Natural killer cell (primary cell): ENCODE results near the gene CDH2. TPM values are rescaled to one million over a fixed set of nuclear protein-coding genes. Genes with fewer than 3 reads are reported as not detected.

Experiments used
- ATAC-seq, 3 donors: fragments of 150-1000 bp in 2 of 3; fragments of 200-7000 bp in 1 of 3; cut with Tn5 transposase; 1 replicate in 1 of 3; 2 replicates in 2 of 3; pipeline ENCODE4 v1.10.0; 2021; ENCODE audit warnings: mild to moderate bottlenecking in 2 of 3, moderate library complexity in 2 of 3
- DNase-seq, 2 donors: peaks; one replicate each; pipeline versions ENCODE4 v3.0.0 to v3.0.0-alpha.2; 2013 to 2021; ENCODE audit warnings: mixed read lengths in 1 of 2
- H3K27ac ChIP-seq: one replicate; pipeline ENCODE4 v1.5.1; 2013; ENCODE audit warnings: mild to moderate bottlenecking, low read length
- H3K27me3 ChIP-seq: one replicate; pipeline ENCODE4 v1.6.1; 2013; ENCODE audit warnings: low read length; ENCODE audit not compliant: control insufficient read depth, insufficient read depth
- H3K36me3 ChIP-seq: one replicate; pipeline ENCODE4 v1.6.1; 2013; ENCODE audit warnings: low read length; ENCODE audit not compliant: control insufficient read depth, insufficient read depth
- H3K4me1 ChIP-seq: one replicate; pipeline ENCODE4 v1.6.1; 2013; ENCODE audit warnings: low read length; ENCODE audit not compliant: control insufficient read depth, insufficient read depth
- H3K4me3 ChIP-seq: one replicate; pipeline ENCODE4 v1.5.1; 2013; ENCODE audit warnings: low read length
- H3K9me3 ChIP-seq: one replicate; pipeline ENCODE4 v1.6.1; 2013; ENCODE audit warnings: low read length; ENCODE audit not compliant: control insufficient read depth, insufficient read depth
- H3K27ac Mint-ChIP-seq, 2 donors: one replicate each; pipeline ENCODE4 v1.8.0; 2022; ENCODE audit warnings: mild to moderate bottlenecking in 2 of 2, mixed read lengths in 2 of 2, moderate library complexity in 1 of 2
- H3K27me3 Mint-ChIP-seq, 2 donors: one replicate each; pipeline ENCODE4 v1.8.0; 2022; ENCODE audit warnings: low read depth in 2 of 2, mixed read lengths in 2 of 2
- H3K36me3 Mint-ChIP-seq: one replicate; pipeline ENCODE4 v1.8.0; 2022; ENCODE audit warnings: mixed read lengths
- H3K4me1 Mint-ChIP-seq, 2 donors: one replicate each; pipeline ENCODE4 v1.8.0; 2022; ENCODE audit warnings: mixed read lengths in 2 of 2
- H3K4me3 Mint-ChIP-seq: one replicate; pipeline ENCODE4 v1.8.0; 2022; ENCODE audit warnings: mild to moderate bottlenecking, moderate library complexity, mixed read lengths
- H3K9me3 Mint-ChIP-seq, 2 donors: one replicate each; pipeline ENCODE4 v1.8.0; 2022; ENCODE audit warnings: mixed read lengths in 2 of 2
- WGBS: methylation state at CpG from one replicate; pipeline ENCODE4 v1.1.7; 2013; ENCODE audit warnings: missing lambda C conversion rate; ENCODE audit not compliant: insufficient coverage; 5-methylcytosine and 5-hydroxymethylcytosine counted together
- intact Hi-C: fragments of 100-400 bp; cut with micrococcal nuclease; formaldehyde crosslinking; loops from one replicate; pipeline ENCODE4 v1.14.2; 2022
- total RNA-seq, 4 donors: library from RNA; stranded (reverse); fragments of 120-200 nt in 1 of 4; gene quantifications; one replicate each; pipeline versions ENCODE4 v1.2.3 to v1.2.4, GENCODE V29; 2013 to 2022
- TF ChIP-seq, protein P1 (sequence below): fragments of 200-600 bp; IDR thresholded peaks from one replicate; pipeline ENCODE4 v1.8.0; 2022; ENCODE audit warnings: antibody characterized with exemption

Gene CDH2
- total RNA-seq, 3 donors from 2014 or later (not counting 1 experiment from before 2014, with no cell fraction given), result 0.09 to 0.35 (median 0.26) TPM

DNA sequence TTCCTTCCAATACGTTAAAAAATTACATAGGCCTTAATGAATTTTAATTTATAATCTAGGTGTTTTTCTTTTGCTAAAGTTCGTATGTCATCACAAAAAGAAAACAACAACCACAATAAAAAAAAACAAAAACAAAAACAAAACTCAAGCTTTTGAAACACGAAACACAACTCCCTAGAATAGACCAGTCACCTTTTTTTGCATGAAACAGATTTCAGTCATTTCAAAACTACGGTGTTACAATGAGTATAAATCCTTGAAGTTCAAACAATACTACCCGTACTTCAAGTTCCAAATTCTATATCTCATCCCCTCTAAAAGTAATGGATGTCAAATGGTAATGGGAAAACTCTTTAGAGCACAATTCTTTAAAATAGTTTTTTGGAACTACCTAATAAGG lies 142.4 kb downstream of the CDH2 start:
- Mint-ChIP-seq H3K36me3 (no peaks in the 10 kb centered on the region), H3K27me3 (no peaks in the 10 kb centered on the region), H3K4me3 (no peak overlapping the region), H3K27ac (no peak overlapping the region), H3K4me1 (no peaks in the 10 kb centered on the region), H3K9me3 (peaks cover 7% of the 10 kb centered on the region in 2 donors)
- Histone ChIP-seq H3K36me3 (no peaks in the 10 kb centered on the region), H3K4me1 (no peaks in the 10 kb centered on the region), H3K9me3 (no peaks in the 10 kb centered on the region), H3K27ac (no peak overlapping the region), H3K4me3 (no peak overlapping the region), H3K27me3 (no peaks in the 10 kb centered on the region)
- DNase-seq (no peak), ATAC-seq (no peak)
- WGBS, result 74% methylated on average over 3 of the region's 5 CpGs
- TF ChIP-seq, protein P1, sequence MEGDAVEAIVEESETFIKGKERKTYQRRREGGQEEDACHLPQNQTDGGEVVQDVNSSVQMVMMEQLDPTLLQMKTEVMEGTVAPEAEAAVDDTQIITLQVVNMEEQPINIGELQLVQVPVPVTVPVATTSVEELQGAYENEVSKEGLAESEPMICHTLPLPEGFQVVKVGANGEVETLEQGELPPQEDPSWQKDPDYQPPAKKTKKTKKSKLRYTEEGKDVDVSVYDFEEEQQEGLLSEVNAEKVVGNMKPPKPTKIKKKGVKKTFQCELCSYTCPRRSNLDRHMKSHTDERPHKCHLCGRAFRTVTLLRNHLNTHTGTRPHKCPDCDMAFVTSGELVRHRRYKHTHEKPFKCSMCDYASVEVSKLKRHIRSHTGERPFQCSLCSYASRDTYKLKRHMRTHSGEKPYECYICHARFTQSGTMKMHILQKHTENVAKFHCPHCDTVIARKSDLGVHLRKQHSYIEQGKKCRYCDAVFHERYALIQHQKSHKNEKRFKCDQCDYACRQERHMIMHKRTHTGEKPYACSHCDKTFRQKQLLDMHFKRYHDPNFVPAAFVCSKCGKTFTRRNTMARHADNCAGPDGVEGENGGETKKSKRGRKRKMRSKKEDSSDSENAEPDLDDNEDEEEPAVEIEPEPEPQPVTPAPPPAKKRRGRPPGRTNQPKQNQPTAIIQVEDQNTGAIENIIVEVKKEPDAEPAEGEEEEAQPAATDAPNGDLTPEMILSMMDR, result no peak
- intact Hi-C loops, result no loop called here

DNA sequence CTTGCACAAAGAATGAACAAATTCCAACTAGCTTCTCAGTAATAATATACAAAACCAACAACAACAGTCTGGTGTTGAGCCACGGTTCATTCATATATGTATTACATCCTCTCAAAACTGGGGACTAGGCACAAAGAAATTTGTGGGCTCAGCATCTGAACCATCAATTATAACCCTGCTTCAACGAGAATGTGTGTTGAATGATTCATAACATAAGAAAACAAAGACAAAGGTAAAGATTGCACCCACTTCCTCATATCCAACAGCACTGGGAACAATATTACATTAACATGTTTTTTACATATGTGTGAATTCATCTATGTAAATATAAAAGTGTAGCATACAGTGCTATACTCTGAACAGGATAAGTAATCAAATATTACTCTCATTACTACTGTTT lies 144.8 kb downstream of the CDH2 start:
- no peaks in the 10 kb centered on the region for H3K36me3 Mint-ChIP-seq
- DNase-seq, result no peak
- H3K27me3 Mint-ChIP-seq, result no peaks in the 10 kb centered on the region
- intact Hi-C loops, result no loop called here
- no peaks in the 10 kb centered on the region for H3K4me1 ChIP-seq
- no peak overlapping the region for H3K4me3 ChIP-seq
- no peak overlapping the region for H3K27ac Mint-ChIP-seq
- H3K9me3 Mint-ChIP-seq, result peaks cover 4 to 7% of the 10 kb centered on the region in 2 donors
- H3K27me3 ChIP-seq, result no peaks in the 10 kb centered on the region
- H3K27ac ChIP-seq, result no peak overlapping the region
- H3K36me3 ChIP-seq, result no peaks in the 10 kb centered on the region
- 86% methylated on average over 1 of the region's 2 CpGs for WGBS
- no peaks in the 10 kb centered on the region for H3K9me3 ChIP-seq
- H3K4me1 Mint-ChIP-seq, result no peaks in the 10 kb centered on the region
- no peak for ATAC-seq
- TF ChIP-seq, protein P1, result no peak
- no peak overlapping the region for H3K4me3 Mint-ChIP-seq

DNA sequence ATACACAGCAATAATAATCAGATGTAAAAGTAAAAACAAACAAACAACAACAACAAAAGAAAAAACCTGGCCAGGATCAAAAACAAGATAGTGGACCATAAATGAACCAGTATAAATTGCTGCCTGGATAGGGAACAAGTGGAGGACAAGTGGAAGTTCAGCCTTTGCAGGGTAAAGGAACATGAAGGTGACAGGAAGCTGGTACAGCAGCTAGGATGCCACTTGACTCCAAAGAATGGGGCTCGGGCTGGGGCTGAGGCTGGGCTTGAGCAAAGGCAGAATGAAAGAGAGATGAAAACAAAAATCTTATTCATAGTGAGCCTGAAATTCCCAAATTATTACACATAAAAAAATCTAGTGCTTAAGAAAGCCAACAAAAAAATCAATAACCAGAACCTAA lies 146.5 kb downstream of the CDH2 start:
- intact Hi-C loops, result no loop called here
- TF ChIP-seq, protein P1, result no peak
- Histone ChIP-seq H3K36me3 (no peaks in the 10 kb centered on the region), H3K27ac (no peak overlapping the region), H3K27me3 (no peaks in the 10 kb centered on the region), H3K4me1 (no peaks in the 10 kb centered on the region), H3K4me3 (no peak overlapping the region), H3K9me3 (no peaks in the 10 kb centered on the region)
- Mint-ChIP-seq H3K27ac (no peak overlapping the region), H3K9me3 (peaks cover 4 to 10% of the 10 kb centered on the region in 2 donors), H3K4me1 (no peaks in the 10 kb centered on the region), H3K27me3 (no peaks in the 10 kb centered on the region), H3K36me3 (no peaks in the 10 kb centered on the region), H3K4me3 (no peak overlapping the region)
- WGBS, result 83% methylated on average over 1 of the region's 1 CpG
- DNase-seq, result no peak
- ATAC-seq, result no peak

DNA sequence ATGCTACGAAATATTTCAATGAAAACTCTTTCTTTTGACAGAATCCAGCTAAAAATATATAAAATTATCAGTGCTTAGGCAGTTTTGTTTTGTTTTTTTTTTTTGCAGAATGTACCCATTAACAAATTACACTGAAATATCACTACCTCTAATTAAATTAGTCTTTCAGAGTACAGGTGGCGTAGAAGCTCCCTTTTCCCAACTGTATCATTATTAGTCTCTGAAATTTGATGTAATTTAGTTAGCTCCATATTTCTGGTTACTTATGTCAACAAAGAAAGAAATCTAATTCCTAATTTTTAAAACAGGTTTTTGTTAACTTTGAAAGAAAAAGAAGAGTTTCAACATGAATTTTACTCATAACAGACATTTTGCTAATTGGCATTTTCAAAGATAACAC lies 149.2 kb downstream of the CDH2 start:
- H3K27me3 Mint-ChIP-seq, result no peaks in the 10 kb centered on the region
- no peaks in the 10 kb centered on the region for H3K27me3 ChIP-seq
- H3K36me3 Mint-ChIP-seq, result no peaks in the 10 kb centered on the region
- no peak overlapping the region for H3K4me3 Mint-ChIP-seq
- H3K9me3 Mint-ChIP-seq, result peaks cover 9% of the 10 kb centered on the region in 2 donors
- TF ChIP-seq, protein P1, result no peak
- whole genome bisulfite sequencing, result no CpG with 5 or more reads among the region's 2 CpGs
- intact Hi-C loops, result no loop called here
- H3K27ac Mint-ChIP-seq, result no peak overlapping the region
- no peak overlapping the region for H3K27ac ChIP-seq
- ATAC-seq (no peak), DNase-seq (no peak)
- H3K36me3 ChIP-seq, result no peaks in the 10 kb centered on the region
- no peak overlapping the region for H3K4me3 ChIP-seq
- H3K9me3 ChIP-seq, result no peaks in the 10 kb centered on the region
- no peaks in the 10 kb centered on the region for H3K4me1 ChIP-seq
- H3K4me1 Mint-ChIP-seq, result no peaks in the 10 kb centered on the region
